Endothelial cell of umbilical vein (primary cell): ENCODE measurements around the gene EDARADD. TPM values are rescaled to one million over a fixed set of nuclear protein-coding genes. Genes with fewer than 3 reads are reported as not detected.

Source experiments
- BruUV-seq: library from RNA; stranded (reverse); fragments of 400-500 nt; replicated peaks from 2 replicates; lab custom pipeline; 2021; lab: Mats Ljungman, UMichigan
- CTCF ChIA-PET: fragments of 300-600, 350-600 bp; sonication (Branson Sonifier 250); formaldehyde crosslinking; loops from one replicate; lab custom pipeline; 2021; ENCODE audit warnings: antibody characterized with exemption, inconsistent platforms; lab: Charles Lee
- POLR2A ChIA-PET: fragments of 300-600, 350-600 bp; sonication (Branson Sonifier 250); formaldehyde crosslinking; loops from one replicate; lab custom pipeline; 2021; ENCODE audit warnings: antibody characterized with exemption, inconsistent platforms; lab: Charles Lee
- DNase-seq: peaks from one replicate; pipeline ENCODE4 v3.0.0-alpha.2; 2011; ENCODE audit warnings: low read depth, low spot score
- FAIRE-seq: peaks from 2 replicates; lab custom pipeline; 2011; peaks lifted over from hg19 to GRCh38; lab: Jason Lieb, UNC
- H2AFZ ChIP-seq: 2 replicates; pipeline ENCODE4 v1.6.0; 2012; ENCODE audit warnings: low read depth, low read length, control low read depth, inconsistent platforms
- H3K27ac ChIP-seq: 2 replicates; pipeline ENCODE4 v1.5.1; 2011; ENCODE audit warnings: low read depth, mild to moderate bottlenecking, control low read depth, low read length, moderate library complexity; ENCODE audit not compliant: insufficient read depth
- H3K27me3 ChIP-seq, 2 experiments: 2 replicates each; pipeline versions ENCODE4 v1.6.0 to v1.6.1; 2011; ENCODE audit warnings: low read length in 2 of 2, mixed read lengths in 1 of 2; ENCODE audit not compliant: control insufficient read depth in 2 of 2, insufficient read depth in 2 of 2
- H3K36me3 ChIP-seq, 2 experiments: 2 replicates in 1 of 2; 3 replicates in 1 of 2; pipeline ENCODE4 v1.5.1; 2011; ENCODE audit warnings: low read length in 2 of 2, mild to moderate bottlenecking in 1 of 2, moderate library complexity in 1 of 2; ENCODE audit not compliant: control insufficient read depth in 2 of 2, insufficient read depth in 2 of 2; ENCODE audit errors: extremely low read depth in 1 of 2
- H3K4me1 ChIP-seq: 3 replicates; pipeline ENCODE4 v1.5.1; 2011; ENCODE audit warnings: mild to moderate bottlenecking, low read length; ENCODE audit not compliant: control insufficient read depth, insufficient read depth; ENCODE audit errors: extremely low read depth
- H3K4me2 ChIP-seq: 2 replicates; pipeline ENCODE4 v1.6.1; 2011; ENCODE audit warnings: low read length, control low read depth, mixed read lengths; ENCODE audit not compliant: insufficient read depth
- H3K4me3 ChIP-seq, 3 experiments: fragments of 200-600 bp in 1 of 3; sonication (generic), shearing (Covaris generic) in 1 of 3; replicated peaks in 1 of 3; 2 replicates each; pipeline ENCODE4 v1.5.1; 2011 to 2016; ENCODE audit warnings: control low read depth in 3 of 3, low read length in 3 of 3, mild to moderate bottlenecking in 2 of 3, inconsistent platforms in 1 of 3, low read depth in 1 of 3, moderate library complexity in 1 of 3; ENCODE audit not compliant: insufficient read depth in 1 of 3
- H3K79me2 ChIP-seq: 2 replicates; pipeline ENCODE4 v1.6.0; 2012; ENCODE audit warnings: low read length, inconsistent platforms; ENCODE audit not compliant: control insufficient read depth, insufficient read depth
- H3K9ac ChIP-seq: replicated peaks from 2 replicates; pipeline ENCODE3; 2011; ENCODE audit warnings: low read length, control low read depth; ENCODE audit not compliant: insufficient read depth; ENCODE audit errors: extremely low read depth
- H3K9me1 ChIP-seq: replicated peaks from 3 replicates; pipeline ENCODE4 v1.6.0; 2011; ENCODE audit warnings: mild to moderate bottlenecking, low read length; ENCODE audit not compliant: control insufficient read depth, insufficient read depth; ENCODE audit errors: extremely low read depth
- H3K9me3 ChIP-seq: replicated peaks from 2 replicates; pipeline ENCODE4 v1.5.1; 2012; ENCODE audit warnings: low read length, inconsistent platforms; ENCODE audit not compliant: control insufficient read depth, insufficient read depth
- H4K20me1 ChIP-seq: replicated peaks from 2 replicates; pipeline ENCODE3; 2011; ENCODE audit warnings: mild to moderate bottlenecking, low read length; ENCODE audit not compliant: control insufficient read depth, insufficient read depth; ENCODE audit errors: extremely low read depth
- EZH2 ChIP-seq: IDR thresholded peaks from 2 replicates; pipeline ENCODE4 v1.6.1; 2012; ENCODE audit warnings: borderline replicate concordance, low read depth, mild to moderate bottlenecking, moderate library complexity, low read length, inconsistent platforms; ENCODE audit not compliant: severe bottlenecking
- FOS ChIP-seq: IDR thresholded peaks from 2 replicates; pipeline ENCODE4 v1.6.1; 2011; ENCODE audit warnings: mild to moderate bottlenecking, low read length, moderate library complexity, borderline replicate concordance; ENCODE audit not compliant: insufficient read depth
- GATA2 ChIP-seq: IDR thresholded peaks from 2 replicates; pipeline ENCODE4 v1.7.0; 2011; ENCODE audit warnings: low read depth, mild to moderate bottlenecking, moderate library complexity, mixed read lengths, low read length; ENCODE audit not compliant: insufficient read length, insufficient read depth
- JUN ChIP-seq: IDR thresholded peaks from 2 replicates; pipeline ENCODE4 v1.6.1; 2011; ENCODE audit warnings: borderline replicate concordance, low read depth; ENCODE audit not compliant: insufficient read length, insufficient read depth
- MYC ChIP-seq: IDR thresholded peaks from one replicate; pipeline ENCODE4 v1.6.1; 2011; ENCODE audit warnings: mild to moderate bottlenecking, low read depth, low read length
- POLR2A ChIP-seq: IDR thresholded peaks from 2 replicates; pipeline ENCODE4 v1.6.1; 2012; ENCODE audit warnings: low read depth, mild to moderate bottlenecking, control low read depth, low read length
- POLR2AphosphoS5 ChIP-seq: IDR thresholded peaks from 2 replicates; pipeline ENCODE4 v1.6.1; 2012; ENCODE audit warnings: low read depth, mild to moderate bottlenecking, control low read depth, low read length, moderate library complexity; ENCODE audit not compliant: insufficient read depth
- dilution Hi-C: fragments of 300-500 bp; cut with MboI; formaldehyde crosslinking; loops from one replicate; pipeline ENCODE4 v1.15.0; 2019; ENCODE audit warnings: low sequenced_read_pairs; ENCODE audit not compliant: extremely low pct_ligation_motif_present
- intact Hi-C: fragments of 100-400 bp; cut with micrococcal nuclease; formaldehyde crosslinking; loops from one replicate; pipeline ENCODE4 v1.10.0; 2022
- polyA plus RNA-seq, 4 experiments: library from polyadenylated mRNA; depleted of rRNA in 3 of 4; stranded (reverse) in 3 of 4; unstranded in 1 of 4; fragments of >200 nt; gene quantifications; 2 replicates each; pipeline versions ENCODE4 v1.2.1 to v1.2.3, GENCODE V29; 2011 to 2012; ENCODE audit warnings: missing spikeins in 1 of 4
- total RNA-seq: library from RNA; stranded (reverse); gene quantifications from 2 replicates; pipeline ENCODE4 v1.2.3, GENCODE V29; 2021
- TF ChIP-seq, protein P1 (sequence below), 2 donors: IDR thresholded peaks; 1 replicate in 1 of 2; 2 replicates in 1 of 2; pipeline ENCODE4 v1.5.1; 2011; ENCODE audit warnings: low read length in 2 of 2, mild to moderate bottlenecking in 2 of 2, moderate library complexity in 2 of 2, control low read depth in 1 of 2, inconsistent platforms in 1 of 2, low read depth in 1 of 2; ENCODE audit not compliant: insufficient read depth in 1 of 2; ENCODE audit errors: extremely low read depth in 1 of 2
- TF ChIP-seq, protein P2 (sequence below): IDR thresholded peaks from 2 replicates; pipeline ENCODE4 v1.6.1; 2011; ENCODE audit not compliant: insufficient read depth, insufficient read length

EDARADD gene
- total and polyA plus RNA-seq, 2 donors (not counting 3 experiments of a cell fraction or from before 2014, with no cell fraction given): not detected

DNA sequence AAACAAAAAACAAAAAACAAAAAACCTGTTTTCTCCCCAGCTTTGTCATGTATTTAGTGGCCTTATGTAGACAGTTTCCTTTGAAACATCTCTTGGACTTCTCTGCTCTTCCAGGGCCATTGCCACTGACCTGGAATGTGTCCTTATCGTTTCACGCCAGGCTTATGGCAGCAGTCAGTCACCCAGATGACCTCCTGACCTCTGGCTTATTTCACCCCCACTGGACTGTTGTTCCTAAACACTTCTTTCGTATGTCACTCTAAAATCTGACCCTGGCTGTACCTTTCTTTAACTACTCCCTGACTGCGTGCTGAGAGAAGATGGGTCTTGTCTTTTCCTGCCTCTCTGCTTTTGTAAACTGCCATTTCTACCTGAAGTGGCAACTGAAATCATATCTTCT, 138.8 kb downstream of the EDARADD start:
- Histone ChIP-seq H3K79me2 (peaks cover 3% of the 10 kb centered on the region), H3K4me1 (peaks cover 14% of the 10 kb centered on the region), H4K20me1 (no peaks in the 10 kb centered on the region), H3K9me3 (no peaks in the 10 kb centered on the region), H2AFZ (no peak overlapping the region), H3K4me3 (no peak overlapping the region), H3K9me1 (no peaks in the 10 kb centered on the region), H3K9ac (no peak overlapping the region), H3K27me3 (no peaks in the 10 kb centered on the region), H3K36me3 (peaks cover 0 to 5% of the 10 kb centered on the region in 2 experiments), H3K4me2 (no peak overlapping the region), H3K27ac (no peak overlapping the region)
- TF ChIP-seq MYC (no peak), FOS (no peak), POLR2AphosphoS5 (no peak), GATA2 (no peak), POLR2A (no peak), EZH2 (no peak), JUN (no peak)
- TF ChIP-seq, protein P1, sequence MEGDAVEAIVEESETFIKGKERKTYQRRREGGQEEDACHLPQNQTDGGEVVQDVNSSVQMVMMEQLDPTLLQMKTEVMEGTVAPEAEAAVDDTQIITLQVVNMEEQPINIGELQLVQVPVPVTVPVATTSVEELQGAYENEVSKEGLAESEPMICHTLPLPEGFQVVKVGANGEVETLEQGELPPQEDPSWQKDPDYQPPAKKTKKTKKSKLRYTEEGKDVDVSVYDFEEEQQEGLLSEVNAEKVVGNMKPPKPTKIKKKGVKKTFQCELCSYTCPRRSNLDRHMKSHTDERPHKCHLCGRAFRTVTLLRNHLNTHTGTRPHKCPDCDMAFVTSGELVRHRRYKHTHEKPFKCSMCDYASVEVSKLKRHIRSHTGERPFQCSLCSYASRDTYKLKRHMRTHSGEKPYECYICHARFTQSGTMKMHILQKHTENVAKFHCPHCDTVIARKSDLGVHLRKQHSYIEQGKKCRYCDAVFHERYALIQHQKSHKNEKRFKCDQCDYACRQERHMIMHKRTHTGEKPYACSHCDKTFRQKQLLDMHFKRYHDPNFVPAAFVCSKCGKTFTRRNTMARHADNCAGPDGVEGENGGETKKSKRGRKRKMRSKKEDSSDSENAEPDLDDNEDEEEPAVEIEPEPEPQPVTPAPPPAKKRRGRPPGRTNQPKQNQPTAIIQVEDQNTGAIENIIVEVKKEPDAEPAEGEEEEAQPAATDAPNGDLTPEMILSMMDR (IDR thresholded peaks at IDR 0.05; ENCODE audit: extremely low read depth in 1 of 2, insufficient read depth in 1 of 2, low read depth in 1 of 2, low read length in 2 of 2): no peak
- TF ChIP-seq, protein P2, sequence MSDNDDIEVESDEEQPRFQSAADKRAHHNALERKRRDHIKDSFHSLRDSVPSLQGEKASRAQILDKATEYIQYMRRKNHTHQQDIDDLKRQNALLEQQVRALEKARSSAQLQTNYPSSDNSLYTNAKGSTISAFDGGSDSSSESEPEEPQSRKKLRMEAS: no peak
- FAIRE-seq (no peak), DNase-seq (no peak)
- CTCF ChIA-PET: interaction anchor here (1.1 kb wide), 1 partner anchor 427 kb away, joined by 4 read pairs; no protein-coding TSS in a partner anchor
- intact Hi-C loops: no loop called here
- POLR2A ChIA-PET: no interaction called here
- dilution Hi-C loops: no loop called here
- BruUV-seq: no TSS peak
